Stimulated activated naive CD4-positive, alpha-beta T cell treated with Interleukin-2 at 50 U/mL for 16 hours (primary cell): ENCODE measurements around the gene CD28.
A peak's percentile ranks its signal among the peaks of the same experiment; 100 is the strongest.
"Not testable (repeated sequence)": the region's sequence is repeated elsewhere in the genome, so short reads cannot be mapped to it uniquely, and the experiment has no call there.

ENCODE experiments used
- DNase-seq: peaks from one replicate; lab custom pipeline; 2025; lab: John Stamatoyannopoulos, UW

CD28 gene

DNA sequence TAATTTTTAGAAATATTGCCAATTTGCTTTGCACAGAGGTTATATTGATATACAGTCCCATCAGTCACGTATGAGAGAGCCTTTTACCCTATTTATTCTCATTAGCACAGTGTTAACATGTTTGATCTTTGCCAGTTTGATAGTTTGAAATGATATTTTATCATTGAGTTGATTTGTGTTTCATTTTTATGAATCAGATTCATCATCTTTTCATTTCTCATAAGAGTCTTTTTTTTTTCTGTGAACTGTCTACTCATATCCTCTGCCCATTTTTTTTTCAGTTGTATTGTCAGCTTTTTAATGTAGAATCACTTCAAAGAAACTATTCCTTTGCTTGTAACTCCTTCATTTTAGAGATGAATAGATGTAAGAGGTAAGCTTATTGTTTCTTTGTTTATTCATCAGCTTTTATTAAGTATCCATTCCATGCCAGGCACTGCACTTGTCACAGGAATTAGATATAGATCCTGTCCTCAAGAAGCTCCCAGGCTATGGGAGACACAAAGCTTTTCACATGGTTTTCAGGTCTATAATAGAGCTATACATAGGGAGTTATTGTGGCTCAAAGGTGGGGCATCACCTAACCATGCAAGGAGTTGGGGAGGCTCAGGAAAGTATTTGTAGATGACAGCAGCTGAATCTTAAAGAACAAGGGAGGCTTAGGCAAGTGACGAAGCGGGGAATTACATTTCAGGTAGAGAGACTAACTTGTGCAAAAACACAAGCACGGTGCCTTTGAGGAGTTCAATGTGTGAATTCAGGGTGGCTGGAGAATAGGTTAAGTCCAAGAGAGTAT is 42.1 kb downstream of the CD28 start:
- DNase-seq = no peak

- no peak for DNase-seq
Measured at GRCh38 chr2:203750346-203751068, 44.1 kb downstream of the CD28 start.

GRCh38 chr2:203751685-203752271 is 45.3 kb downstream of the CD28 start:
- DNase-seq = no peak

DNA sequence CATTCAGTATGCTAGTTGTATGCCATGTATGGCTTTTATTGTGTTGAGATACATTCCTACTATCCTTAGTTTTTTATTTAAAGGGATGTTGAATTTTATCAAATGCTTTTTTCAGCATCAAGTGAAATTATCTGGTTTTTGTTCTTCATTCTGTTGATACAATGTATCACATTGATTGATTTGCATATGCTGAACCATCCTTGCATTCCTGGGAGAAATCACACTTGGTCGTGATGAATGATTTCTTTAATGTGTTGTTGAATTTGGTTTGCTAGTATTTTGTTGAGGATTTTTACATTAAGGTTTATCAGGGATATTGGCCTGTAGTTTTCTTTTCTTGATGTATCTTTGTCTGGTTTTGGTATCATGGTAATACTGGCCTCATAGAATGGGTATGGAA is 49.7 kb downstream of the CD28 start:
- DNase-seq = no peak

DNA sequence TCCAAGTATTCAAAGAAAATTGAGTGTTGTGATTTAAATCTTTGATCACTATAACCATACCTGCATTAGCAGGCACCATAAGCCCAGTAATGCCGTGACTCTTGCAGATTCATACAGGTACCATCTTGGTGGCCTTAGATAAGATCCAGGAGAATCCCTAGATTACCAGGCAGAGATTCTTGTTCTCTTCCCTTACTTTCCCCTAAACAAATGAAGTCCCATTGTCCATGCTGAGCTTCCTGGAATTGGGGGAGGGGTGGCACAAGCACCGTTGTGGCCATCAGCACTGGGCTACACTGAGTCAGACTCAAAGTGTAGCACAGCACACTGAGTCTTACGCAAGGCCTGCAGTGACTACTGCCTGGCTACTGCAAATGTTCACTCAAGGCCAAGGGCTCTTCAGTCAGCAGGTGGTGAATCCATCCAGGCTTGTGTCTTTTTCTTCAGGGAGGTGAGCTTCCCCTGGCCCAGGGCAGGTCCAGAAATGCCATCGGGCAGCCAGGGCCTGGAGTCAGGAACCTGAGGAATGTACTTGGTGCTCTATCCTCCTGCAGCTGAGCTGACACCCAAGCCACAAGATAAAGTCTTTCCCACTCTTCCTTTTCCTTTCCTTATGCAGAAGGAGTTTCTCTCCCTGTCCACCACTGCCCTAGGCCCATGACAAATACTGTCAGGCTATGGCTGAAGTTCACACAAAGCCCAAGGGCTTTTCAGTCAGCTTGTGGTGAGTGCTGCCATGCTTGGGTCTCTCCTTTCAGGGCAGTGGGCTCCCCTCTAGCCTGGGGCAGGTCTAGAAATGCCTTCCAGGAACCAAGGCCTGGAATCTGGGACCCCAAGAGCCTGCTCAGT is 52.6 kb downstream of the CD28 start:
- DNase-seq = no peak

DNA sequence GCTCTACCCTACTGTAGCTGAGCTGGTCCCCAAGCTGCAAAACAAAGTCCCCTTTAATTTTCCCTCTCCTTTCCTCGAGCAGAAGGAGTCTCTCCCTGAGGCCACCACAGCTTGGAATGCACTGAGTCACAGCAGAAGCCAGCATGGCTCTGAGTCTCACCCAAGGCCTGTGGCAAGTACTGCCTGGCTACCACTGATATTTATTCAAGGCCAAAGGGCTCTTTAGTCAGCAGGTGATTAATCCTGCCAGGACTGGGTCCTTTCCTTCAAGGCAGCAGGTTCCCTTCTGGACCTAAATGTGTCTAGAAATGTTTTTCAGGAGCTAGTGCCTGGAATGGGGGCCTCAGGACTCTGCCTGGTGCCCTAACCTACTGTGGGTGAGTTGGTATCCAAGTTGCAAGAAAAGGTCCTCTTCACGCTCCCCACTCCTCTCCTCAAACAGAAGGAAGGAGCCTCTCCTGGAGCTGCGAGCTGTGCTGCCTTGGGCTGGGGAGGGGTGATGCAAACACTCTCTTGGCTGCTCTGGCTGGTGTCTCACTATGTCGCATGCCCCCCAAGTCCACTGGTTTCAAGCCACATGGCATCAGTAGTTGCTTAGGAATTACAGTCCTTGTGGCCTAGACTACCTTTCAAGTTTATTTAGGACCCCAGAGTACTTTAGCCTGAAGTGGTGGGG is 53.4 kb downstream of the CD28 start:
- no peak for DNase-seq

- DNase-seq = no peak
Measured at GRCh38 chr2:203761121-203761520, 54.7 kb downstream of the CD28 start.

DNA sequence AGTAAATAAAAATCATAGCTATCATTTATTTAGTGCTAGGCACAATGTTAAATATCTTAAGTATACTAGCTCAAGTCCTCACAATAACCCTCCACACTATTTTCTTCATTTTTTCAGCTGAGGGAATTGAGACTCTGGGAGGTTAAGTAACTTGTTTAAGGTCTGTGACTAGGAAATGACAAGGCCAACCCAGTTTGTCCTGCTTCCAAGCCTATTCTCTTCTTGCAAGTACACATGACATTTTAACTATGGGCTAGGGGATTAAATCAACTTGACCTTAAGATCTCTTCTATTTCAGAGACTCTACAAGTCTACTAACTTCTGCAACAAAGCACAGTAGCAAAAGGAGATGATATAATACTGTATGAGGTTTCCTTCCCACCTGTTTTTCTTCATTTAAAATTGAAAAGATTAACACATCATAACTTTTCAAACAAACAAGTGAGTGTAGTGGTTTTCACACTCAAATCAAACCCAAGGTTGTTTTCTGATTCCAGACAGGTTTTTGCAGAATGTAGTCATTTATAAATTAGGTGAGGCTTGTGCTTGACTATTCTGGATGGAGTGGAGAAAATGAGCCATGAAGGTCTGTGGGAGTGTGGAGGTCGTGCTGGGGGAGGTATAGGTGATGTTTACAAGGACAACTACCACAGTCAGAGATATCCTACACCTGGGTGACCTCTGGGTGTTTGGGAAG is 57.0 kb downstream of the CD28 start:
- DNase-seq = peak; percentile 68

GRCh38 chr2:203763938-203764664 is 57.7 kb downstream of the CD28 start:
- DNase-seq = no peak

DNA sequence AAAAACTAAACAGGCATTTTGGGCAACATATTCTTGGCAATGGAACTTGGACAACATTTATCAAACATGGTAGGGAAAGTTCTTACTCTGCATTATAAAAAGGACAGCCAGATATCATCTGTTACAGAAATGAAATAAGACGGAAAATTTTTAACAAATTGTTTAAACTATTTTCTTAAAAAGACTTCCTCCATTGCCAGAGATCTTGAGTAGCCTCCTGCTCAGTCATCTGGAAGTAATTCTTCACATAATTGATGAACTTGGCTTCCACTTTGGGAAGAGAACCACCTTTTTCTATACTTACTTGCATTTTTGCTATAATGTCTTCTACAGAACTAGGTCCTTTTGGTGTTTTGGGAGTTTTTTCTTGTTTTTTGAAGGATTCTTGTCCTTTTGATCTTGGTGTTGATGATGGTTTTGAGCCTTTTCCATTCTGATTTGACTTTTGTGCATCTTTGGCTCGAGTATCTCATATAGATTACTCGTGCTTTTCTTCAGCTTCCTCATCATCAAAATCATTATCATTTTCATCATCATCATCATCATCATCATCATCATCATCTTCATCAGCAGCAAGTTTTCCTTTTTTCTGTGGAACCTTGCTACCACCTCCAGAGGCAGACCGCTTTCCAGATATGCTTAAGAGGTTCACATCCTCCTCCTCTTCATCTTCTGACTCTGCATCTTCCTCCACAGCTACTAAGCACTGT is 66.2 kb downstream of the CD28 start:
- DNase-seq = no peak

DNA sequence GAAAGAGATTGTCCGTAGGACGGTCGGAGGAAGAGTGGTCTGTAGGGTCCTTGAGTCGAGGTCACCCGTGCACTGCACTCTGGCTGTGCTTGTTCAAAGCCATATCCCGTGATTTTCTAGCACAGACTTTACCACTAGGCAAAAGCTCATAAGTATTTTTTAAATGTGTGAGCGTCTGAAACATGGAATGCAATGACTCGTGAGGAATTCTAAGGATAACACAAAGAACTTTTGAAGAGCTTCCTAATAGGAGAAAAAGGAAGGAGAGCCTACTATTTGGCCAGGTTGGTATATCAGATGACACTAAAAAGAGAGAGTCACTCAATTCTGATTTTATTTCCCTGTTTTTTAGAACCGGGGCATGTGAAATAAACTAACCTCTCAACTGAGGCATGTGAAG is 68.3 kb downstream of the CD28 start:
- no peak for DNase-seq

DNA sequence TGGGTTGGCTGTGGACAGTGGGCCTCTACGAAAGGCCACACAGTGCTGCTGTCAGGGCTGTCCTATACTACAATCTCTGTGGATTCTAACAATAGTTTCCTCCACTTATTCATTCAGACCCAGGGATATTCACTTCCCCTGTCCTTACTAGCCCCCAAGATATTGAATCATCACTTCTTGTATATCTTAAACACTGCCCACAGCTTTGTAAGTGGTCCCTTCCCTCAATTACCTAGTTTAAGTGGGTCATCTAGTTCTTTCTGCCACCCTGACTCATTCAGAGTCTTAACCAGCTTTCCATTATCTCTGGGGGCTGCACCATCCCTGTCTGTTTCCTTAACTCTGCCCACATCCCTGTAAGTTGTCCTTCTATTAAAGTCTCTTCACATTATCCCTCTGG is 69.2 kb downstream of the CD28 start:
- DNase-seq = no peak

DNA sequence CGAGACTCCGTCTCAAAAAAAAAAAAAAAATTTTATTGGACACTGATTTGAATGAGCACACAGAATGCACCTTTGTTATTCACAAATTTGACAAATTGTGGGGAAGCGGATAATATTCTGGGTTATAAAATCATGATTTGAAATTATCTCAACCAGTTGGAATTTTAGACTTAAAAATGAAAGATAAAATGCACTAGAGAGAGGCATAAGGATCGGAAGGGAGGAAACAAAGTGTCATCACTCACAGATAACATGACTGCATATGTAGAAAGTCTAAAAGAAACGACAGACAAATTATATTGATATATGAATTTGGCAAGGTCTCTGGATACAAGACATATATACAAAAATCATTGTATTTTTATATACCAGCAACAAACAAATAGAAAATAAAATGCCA is 70.6 kb downstream of the CD28 start:
- DNase-seq = no peak

- DNase-seq = not testable (repeated sequence)
Measured at GRCh38 chr2:203779477-203780073, 73.1 kb downstream of the CD28 start.

DNA sequence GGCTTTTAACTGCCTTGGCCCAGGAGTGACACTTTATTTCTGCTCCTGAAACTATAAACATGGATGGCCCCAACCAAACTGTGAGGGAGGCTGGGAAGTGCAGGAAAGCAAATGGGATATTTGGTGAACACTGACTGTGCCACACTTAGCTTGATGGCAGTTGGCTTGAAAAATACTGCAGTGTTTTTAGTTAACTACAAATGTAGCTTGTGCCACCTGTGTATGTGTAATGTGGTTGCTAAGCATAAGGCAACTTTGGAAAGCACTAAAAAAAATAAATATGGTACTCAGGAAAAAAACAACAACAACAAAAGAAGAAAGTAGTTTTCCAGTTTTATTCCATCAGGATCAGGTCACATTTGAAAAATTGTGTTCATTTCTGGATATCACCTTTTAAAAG is 73.8 kb downstream of the CD28 start:
- no peak for DNase-seq

DNA sequence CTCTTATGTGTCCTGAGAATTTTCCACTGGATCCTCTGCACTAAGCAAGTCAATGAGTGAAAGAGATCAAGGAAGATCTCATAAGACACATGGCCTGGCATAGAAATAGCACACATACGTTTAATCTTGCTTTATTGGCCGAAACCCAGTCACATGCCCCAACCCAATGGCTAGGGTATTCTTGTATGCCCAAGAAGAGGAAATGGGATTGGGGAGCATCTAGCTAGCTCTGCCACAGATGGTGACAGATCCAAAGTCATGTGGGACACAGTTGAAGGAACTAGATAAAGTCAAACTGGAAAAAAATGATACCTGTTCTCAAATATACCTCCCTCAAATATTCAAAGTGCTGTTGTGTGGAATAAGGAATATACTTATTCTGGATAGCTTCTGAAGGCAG is 74.7 kb downstream of the CD28 start:
- no peak for DNase-seq

- DNase-seq = peak; percentile 74
Measured at GRCh38 chr2:203782262-203782976, 76.0 kb downstream of the CD28 start.

DNA sequence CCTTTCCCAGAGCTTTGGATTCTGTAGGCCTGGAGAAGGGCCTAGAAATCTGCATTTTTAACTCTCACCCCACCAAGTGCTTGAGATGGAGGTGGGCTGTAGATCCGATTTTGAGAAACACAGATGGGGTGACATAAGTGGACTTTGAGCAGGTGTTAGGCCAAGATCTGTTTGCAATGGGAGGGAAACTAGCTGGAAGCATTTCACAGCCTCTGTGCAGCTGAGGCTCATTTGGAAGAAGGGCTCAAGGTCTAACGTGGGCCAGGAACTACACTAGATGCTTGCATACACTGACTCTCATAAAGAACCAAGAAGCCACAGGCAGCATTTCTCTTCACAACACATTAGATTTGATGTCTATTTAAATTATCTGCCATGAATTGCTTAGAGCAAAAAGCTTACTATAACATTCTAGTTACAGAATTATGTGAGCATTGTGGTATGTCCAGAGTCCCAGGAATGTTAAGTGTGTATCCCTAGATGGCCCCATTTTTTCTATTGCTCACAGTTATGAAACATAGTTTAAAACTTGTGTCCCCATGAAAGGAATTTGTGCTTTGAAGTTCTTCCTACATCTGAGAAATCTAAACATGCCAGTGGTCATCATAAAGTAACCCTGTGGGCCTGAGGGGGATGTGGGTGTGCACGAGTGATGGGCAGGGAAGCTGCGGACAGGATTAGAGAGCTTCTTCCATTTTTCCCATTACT is 77.2 kb downstream of the CD28 start:
- DNase-seq = no peak
